ENCODE results near the gene PKD2L1.
"Not testable (repeated sequence)": the region's sequence is repeated elsewhere in the genome, so short reads cannot be mapped to it uniquely, and the experiment has no call there.

The PKD2L1 gene

DNA sequence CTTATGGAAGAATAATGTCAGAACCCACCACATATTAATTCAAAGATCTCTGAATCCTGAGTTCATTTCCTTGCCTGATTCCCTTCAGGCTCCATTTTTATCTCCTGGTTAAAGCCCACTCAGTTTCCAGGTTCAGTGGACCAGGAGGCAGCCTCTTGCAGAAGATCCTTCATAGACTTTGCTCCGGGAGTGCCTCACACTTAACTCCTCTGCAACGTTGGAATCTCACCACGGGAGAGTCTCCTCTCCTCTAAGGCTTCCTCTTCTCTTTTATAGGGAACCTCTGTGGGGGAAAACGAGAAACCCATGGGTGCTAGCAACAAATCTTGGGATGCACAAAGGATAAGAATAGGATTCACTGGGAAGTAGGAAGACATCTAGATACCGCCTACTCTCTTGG, 41.8 kb downstream of the PKD2L1 start:
- no peak for TF ChIP-seq EZH2 (IDR thresholded peaks at IDR 0.05; ENCODE audit: borderline replicate concordance, low read depth, low read length, severe bottlenecking)
- TF ChIP-seq, protein P1, sequence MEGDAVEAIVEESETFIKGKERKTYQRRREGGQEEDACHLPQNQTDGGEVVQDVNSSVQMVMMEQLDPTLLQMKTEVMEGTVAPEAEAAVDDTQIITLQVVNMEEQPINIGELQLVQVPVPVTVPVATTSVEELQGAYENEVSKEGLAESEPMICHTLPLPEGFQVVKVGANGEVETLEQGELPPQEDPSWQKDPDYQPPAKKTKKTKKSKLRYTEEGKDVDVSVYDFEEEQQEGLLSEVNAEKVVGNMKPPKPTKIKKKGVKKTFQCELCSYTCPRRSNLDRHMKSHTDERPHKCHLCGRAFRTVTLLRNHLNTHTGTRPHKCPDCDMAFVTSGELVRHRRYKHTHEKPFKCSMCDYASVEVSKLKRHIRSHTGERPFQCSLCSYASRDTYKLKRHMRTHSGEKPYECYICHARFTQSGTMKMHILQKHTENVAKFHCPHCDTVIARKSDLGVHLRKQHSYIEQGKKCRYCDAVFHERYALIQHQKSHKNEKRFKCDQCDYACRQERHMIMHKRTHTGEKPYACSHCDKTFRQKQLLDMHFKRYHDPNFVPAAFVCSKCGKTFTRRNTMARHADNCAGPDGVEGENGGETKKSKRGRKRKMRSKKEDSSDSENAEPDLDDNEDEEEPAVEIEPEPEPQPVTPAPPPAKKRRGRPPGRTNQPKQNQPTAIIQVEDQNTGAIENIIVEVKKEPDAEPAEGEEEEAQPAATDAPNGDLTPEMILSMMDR (IDR thresholded peaks at IDR 0.05; ENCODE audit: borderline replicate concordance, extremely low read depth, low read length, poor library complexity, severe bottlenecking) = no peak

DNA sequence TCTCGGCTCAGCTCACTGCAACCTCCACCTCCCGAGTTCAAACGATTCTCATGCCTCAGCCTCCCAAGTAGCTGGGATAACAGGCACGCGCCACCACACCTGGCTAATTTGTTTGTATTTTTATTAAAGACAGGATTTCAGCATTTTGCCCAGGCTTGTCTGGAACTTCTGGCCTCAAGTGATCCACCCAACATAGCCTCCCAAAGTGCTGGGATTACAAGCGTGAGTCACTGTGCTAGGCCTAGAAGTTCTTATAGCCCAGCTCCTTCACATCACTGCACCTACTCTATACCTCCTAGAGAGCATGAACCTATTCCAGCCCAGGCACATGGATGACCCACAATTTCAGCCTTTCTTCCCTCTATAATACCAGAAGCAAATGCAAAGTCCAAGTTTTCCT, 42.3 kb downstream of the PKD2L1 start:
- DNase-seq (no peak), ATAC-seq (ENCODE audit: insufficient read depth, low read depth) (no peak)
- Histone ChIP-seq H3K9ac (ENCODE audit: low read depth, low read length) (no peak overlapping the region), H3K9me3 (ENCODE audit: insufficient read depth, low read length, severe bottlenecking) (no peaks in the 10 kb centered on the region), H3K79me2 (ENCODE audit: insufficient read depth, low read length) (peaks cover 39% of the 10 kb centered on the region), H3K27me3 (ENCODE audit: insufficient read depth, low read length, poor library complexity) (no peaks in the 10 kb centered on the region), H3K4me3 (ENCODE audit: low read depth in 1 of 2, low read length in 2 of 2) (no peak overlapping the region), H3K4me2 (ENCODE audit: insufficient read depth, low read length) (no peak overlapping the region), H3K27ac (ENCODE audit: low read length) (no peak overlapping the region), H2AFZ (ENCODE audit: low read depth, low read length) (0 out of 2 replicates have a peak overlapping the region, but pooled peaks have one; percentile 93), H4K20me1 (ENCODE audit: insufficient read depth, low read length) (no peaks in the 10 kb centered on the region), H3K4me1 (ENCODE audit: insufficient read depth, low read length) (peaks cover 31% of the 10 kb centered on the region), H3K36me3 (ENCODE audit: insufficient read depth, low read length) (peaks cover 13% of the 10 kb centered on the region; the same call in 1 of the 2 replicates)
- TF ChIP-seq, protein P1 (IDR thresholded peaks at IDR 0.05; ENCODE audit: borderline replicate concordance, extremely low read depth, low read length, poor library complexity, severe bottlenecking) = no peak
- TF ChIP-seq EZH2 (IDR thresholded peaks at IDR 0.05; ENCODE audit: borderline replicate concordance, low read depth, low read length, severe bottlenecking) = no peak

More for the DNA sequence above, 41.8 kb downstream of the PKD2L1 start:
- Histone ChIP-seq H3K9ac (ENCODE audit: low read depth, low read length) (no peak overlapping the region), H3K9me3 (ENCODE audit: insufficient read depth, low read length, severe bottlenecking) (no peaks in the 10 kb centered on the region), H2AFZ (ENCODE audit: low read depth, low read length) (peak overlapping the region; percentile 17; the same call in 1 of the 2 replicates), H3K27ac (ENCODE audit: low read length) (no peak overlapping the region), H3K36me3 (ENCODE audit: insufficient read depth, low read length) (peaks cover 9% of the 10 kb centered on the region; the same call in 1 of the 2 replicates), H3K79me2 (ENCODE audit: insufficient read depth, low read length) (peaks cover 35% of the 10 kb centered on the region), H3K4me3 (ENCODE audit: low read depth in 1 of 2, low read length in 2 of 2) (no peak overlapping the region), H3K4me2 (ENCODE audit: insufficient read depth, low read length) (no peak overlapping the region), H3K27me3 (ENCODE audit: insufficient read depth, low read length, poor library complexity) (peaks cover 1% of the 10 kb centered on the region), H3K4me1 (ENCODE audit: insufficient read depth, low read length) (peaks cover 28% of the 10 kb centered on the region), H4K20me1 (ENCODE audit: insufficient read depth, low read length) (no peaks in the 10 kb centered on the region)
- DNase-seq (no peak), ATAC-seq (ENCODE audit: insufficient read depth, low read depth) (no peak)

DNA sequence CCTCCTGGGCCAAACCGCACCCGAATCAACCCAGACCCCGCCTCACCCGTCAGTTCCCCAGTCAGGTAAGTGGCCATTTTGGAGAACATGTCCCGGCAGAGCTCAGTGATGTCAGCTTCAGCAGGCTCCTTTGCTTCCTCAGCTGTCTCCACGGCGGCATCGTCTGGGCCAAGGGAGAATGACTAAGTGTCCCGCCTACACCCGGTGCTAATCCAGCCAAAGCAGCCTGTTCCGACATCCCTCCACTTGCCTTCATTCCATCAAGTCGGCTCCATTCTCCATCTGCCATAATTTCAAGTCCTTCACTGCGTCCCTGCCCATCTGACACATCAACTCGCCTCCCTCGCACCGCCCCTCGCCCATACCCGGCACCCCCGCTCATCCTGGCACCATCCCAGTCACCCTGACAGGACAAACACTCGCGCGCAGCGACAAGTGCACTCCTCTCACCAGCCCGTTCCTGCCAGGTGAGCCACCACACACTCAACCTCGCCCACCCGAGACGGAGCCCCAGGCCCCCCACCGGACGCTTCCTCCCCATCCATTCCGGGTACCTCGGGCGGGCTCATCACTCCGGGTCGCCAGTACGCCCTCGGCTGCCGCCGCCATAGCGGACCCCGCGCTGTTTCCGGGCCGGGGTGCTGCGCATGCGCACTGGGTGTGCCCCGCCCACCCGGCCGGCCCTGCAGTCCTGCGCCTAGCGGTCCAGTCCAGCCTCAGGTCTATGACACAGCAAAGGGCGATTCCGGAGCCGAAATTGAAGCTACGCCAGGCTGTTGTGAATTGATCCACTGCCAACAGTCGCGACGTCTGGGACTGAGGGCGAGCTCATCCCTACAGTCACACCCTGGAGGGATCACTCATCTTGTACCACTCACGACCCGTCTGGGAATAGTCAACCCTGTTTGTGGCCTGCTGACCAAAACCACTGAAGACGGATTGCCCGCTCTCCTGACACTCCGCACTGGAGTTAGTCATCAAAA, 43.7 kb downstream of the PKD2L1 start, which contains the start of gene BLOC1S2:
BLOC1S2 (minus strand) TSS at position 630 of the 983 bp plus-strand sequence; CDS start at position 609, 21 bp downstream.
- no peaks in the 10 kb centered on the region for H3K27me3 ChIP-seq (ENCODE audit: insufficient read depth, low read length, poor library complexity)
- peak within 1 kb of the TSS; percentile 67 to 94 for H3K4me3 ChIP-seq (ENCODE audit: low read depth in 1 of 2, low read length in 2 of 2)
- no peak for TF ChIP-seq EZH2 (IDR thresholded peaks at IDR 0.05; ENCODE audit: borderline replicate concordance, low read depth, low read length, severe bottlenecking)
- TF ChIP-seq, protein P1 (IDR thresholded peaks at IDR 0.05; ENCODE audit: borderline replicate concordance, extremely low read depth, low read length, poor library complexity, severe bottlenecking) = no peak
- DNase-seq (peak; percentile 81), ATAC-seq (ENCODE audit: insufficient read depth, low read depth) (peak; percentile 88)
- H3K9me3 ChIP-seq (ENCODE audit: insufficient read depth, low read length, severe bottlenecking) = no peaks in the 10 kb centered on the region
- H3K4me2 ChIP-seq (ENCODE audit: insufficient read depth, low read length) = peak within 1 kb of the TSS; percentile 89
- H3K4me1 ChIP-seq (ENCODE audit: insufficient read depth, low read length) = peaks cover 35% of the 10 kb centered on the region
- peak within 1 kb of the TSS; percentile 77 for H3K9ac ChIP-seq (ENCODE audit: low read depth, low read length)
- peaks cover 51% of the 10 kb centered on the region for H3K79me2 ChIP-seq (ENCODE audit: insufficient read depth, low read length)
- peaks cover 25% of the 10 kb centered on the region; the same call in 1 of the 2 replicates for H3K36me3 ChIP-seq (ENCODE audit: insufficient read depth, low read length)
- H4K20me1 ChIP-seq (ENCODE audit: insufficient read depth, low read length) = peaks cover 4% of the 10 kb centered on the region; the same call in 1 of the 2 replicates
- H2AFZ ChIP-seq (ENCODE audit: low read depth, low read length) = peak within 1 kb of the TSS; percentile 93
- peak within 1 kb of the TSS; percentile 76 for H3K27ac ChIP-seq (ENCODE audit: low read length)

DNA sequence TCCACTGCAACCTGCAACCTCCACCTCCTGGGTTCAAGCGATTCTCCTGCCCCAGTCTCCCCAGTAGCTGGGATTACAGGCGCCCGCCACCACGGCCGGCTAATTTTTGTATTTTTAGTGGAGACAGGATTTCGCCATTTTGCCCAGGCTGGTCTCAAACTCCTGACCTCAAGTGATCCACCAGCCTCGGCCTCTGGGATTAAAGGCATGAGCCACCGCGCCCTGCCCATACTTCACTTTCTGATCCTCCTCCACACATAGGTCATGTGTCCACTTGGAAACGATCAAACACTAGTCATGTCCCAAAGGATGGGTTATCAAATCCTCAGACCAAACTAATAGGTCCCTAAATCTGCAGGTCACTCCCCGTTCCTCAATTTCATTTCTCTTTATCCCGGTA, 44.7 kb downstream of the PKD2L1 start:
- Histone ChIP-seq H3K36me3 (ENCODE audit: insufficient read depth, low read length) (peaks cover 31% of the 10 kb centered on the region), H3K4me2 (ENCODE audit: insufficient read depth, low read length) (peak overlapping the region; percentile 89), H3K27ac (ENCODE audit: low read length) (peak overlapping the region; percentile 76), H3K4me3 (ENCODE audit: low read depth in 1 of 2, low read length in 2 of 2) (peak overlapping the region; percentile 67 to 94; a peak in 3 of 4 replicates), H3K79me2 (ENCODE audit: insufficient read depth, low read length) (peaks cover 51% of the 10 kb centered on the region), H3K4me1 (ENCODE audit: insufficient read depth, low read length) (peaks cover 35% of the 10 kb centered on the region), H3K9ac (ENCODE audit: low read depth, low read length) (peak overlapping the region; percentile 77)
- ATAC-seq (ENCODE audit: insufficient read depth, low read depth); H3K27me3 ChIP-seq (ENCODE audit: insufficient read depth, low read length, poor library complexity); H3K9me3 ChIP-seq (ENCODE audit: insufficient read depth, low read length, severe bottlenecking); H2AFZ ChIP-seq (ENCODE audit: low read depth, low read length); H4K20me1 ChIP-seq (ENCODE audit: insufficient read depth, low read length); DNase-seq: not testable (repeated sequence)
